Tibial artery (tissue), 4 donors: ENCODE data around the gene SH3GL3.

ENCODE experiments used
- DNase-seq, 2 donors: peaks; one replicate each; pipeline ENCODE4 v3.0.0-alpha.2; 2019
- H3K27ac ChIP-seq, 2 donors: fragments of 200-600 bp; sonication (generic) in 1 of 2; 1 replicate in 1 of 2; 2 replicates in 1 of 2; pipeline ENCODE4 v1.5.1; 2018 to 2019; ENCODE audit warnings: mild to moderate bottlenecking in 1 of 2
- H3K27me3 ChIP-seq, 2 donors: fragments of 200-600 bp; sonication (generic) in 1 of 2; one replicate each; pipeline versions ENCODE4 v1.5.1 to v1.6.0; 2016 to 2019
- H3K36me3 ChIP-seq, 3 donors: fragments of 200-600 bp; sonication (generic) in 2 of 3; one replicate each; pipeline ENCODE4 v1.5.1; 2016 to 2019; ENCODE audit warnings: mild to moderate bottlenecking in 2 of 3
- H3K4me1 ChIP-seq, 4 donors: fragments of 200-600 bp; sonication (generic) in 2 of 4; 1 replicate in 3 of 4; 2 replicates in 1 of 4; pipeline ENCODE4 v1.5.1; 2016 to 2019
- H3K4me3 ChIP-seq, 2 donors: fragments of 200-600 bp; sonication (generic) in 1 of 2; 1 replicate in 1 of 2; 2 replicates in 1 of 2; pipeline ENCODE4 v1.5.1; 2018 to 2019; ENCODE audit warnings: mild to moderate bottlenecking in 2 of 2
- H3K9me3 ChIP-seq, 3 donors: fragments of 200-600 bp; sonication (generic) in 1 of 3; one replicate each; pipeline ENCODE4 v1.5.1; 2016 to 2019
- intact Hi-C: fragments of 100-400 bp; cut with DNase I; formaldehyde crosslinking; loops from one replicate; pipeline ENCODE4 v1.15.0; 2023; ENCODE audit warnings: low total_unique reads
- TF ChIP-seq, protein P1 (sequence below), 2 experiments: fragments of 200-600 bp in 1 of 2; fragments of 450-650 bp in 1 of 2; IDR thresholded peaks; one replicate each; pipeline ENCODE4 v1.5.1; 2017 to 2019; ENCODE audit warnings: antibody characterized with exemption in 2 of 2, mild to moderate bottlenecking in 1 of 2, moderate library complexity in 1 of 2

Gene SH3GL3

DNA sequence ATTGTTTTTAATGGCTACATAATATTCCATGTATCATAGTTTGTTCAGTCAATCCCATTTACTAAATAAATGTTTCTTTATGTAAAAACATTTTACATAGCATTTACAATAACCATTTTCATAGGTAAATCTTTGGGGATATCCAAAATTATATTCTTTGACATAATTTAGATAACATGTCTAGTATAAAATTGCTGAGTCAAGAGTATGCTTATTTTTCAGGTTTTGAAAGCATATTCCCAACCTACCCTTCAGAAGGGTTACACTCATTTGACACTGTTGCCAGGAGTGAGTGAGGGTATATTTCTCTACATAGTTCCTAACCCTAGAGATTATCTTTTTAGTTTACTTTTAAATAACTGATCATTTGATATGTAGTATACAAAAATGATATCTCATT lies 122.2 kb downstream of the SH3GL3 start:
- Histone ChIP-seq H3K27ac (no peak overlapping the region), H3K27me3 (no peaks in the 10 kb centered on the region), H3K9me3 (no peaks in the 10 kb centered on the region), H3K4me1 (no peaks in the 10 kb centered on the region), H3K4me3 (no peak overlapping the region), H3K36me3 (no peaks in the 10 kb centered on the region)
- DNase-seq = no peak
- intact Hi-C loops = loop anchor here (5.0 kb wide), 1 partner anchor 178 kb away; no protein-coding TSS in a partner anchor
- TF ChIP-seq, protein P1, sequence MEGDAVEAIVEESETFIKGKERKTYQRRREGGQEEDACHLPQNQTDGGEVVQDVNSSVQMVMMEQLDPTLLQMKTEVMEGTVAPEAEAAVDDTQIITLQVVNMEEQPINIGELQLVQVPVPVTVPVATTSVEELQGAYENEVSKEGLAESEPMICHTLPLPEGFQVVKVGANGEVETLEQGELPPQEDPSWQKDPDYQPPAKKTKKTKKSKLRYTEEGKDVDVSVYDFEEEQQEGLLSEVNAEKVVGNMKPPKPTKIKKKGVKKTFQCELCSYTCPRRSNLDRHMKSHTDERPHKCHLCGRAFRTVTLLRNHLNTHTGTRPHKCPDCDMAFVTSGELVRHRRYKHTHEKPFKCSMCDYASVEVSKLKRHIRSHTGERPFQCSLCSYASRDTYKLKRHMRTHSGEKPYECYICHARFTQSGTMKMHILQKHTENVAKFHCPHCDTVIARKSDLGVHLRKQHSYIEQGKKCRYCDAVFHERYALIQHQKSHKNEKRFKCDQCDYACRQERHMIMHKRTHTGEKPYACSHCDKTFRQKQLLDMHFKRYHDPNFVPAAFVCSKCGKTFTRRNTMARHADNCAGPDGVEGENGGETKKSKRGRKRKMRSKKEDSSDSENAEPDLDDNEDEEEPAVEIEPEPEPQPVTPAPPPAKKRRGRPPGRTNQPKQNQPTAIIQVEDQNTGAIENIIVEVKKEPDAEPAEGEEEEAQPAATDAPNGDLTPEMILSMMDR (IDR thresholded peaks at IDR 0.05) = no peak

DNA sequence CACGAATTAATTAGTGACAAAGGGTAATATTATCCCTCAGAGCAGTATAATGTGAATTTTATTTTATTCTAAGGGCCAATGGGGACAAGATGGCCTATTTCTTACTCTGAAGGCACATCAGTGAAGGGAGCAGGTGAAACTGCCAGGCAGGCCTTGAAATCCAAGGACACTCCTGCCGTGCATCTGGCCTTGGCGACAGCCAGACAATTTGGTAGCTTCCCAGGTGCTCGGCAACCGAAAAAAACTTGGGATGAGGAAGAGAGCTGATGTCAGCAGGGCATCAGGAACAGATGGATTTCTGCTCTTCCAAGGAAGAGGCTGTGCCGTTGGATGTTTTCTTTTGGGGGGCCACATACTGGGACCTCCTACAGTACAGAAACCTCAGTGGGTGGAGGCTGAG lies 123.6 kb downstream of the SH3GL3 start:
- H3K4me3 ChIP-seq = no peak overlapping the region
- H3K36me3 ChIP-seq = no peaks in the 10 kb centered on the region
- no peaks in the 10 kb centered on the region for H3K9me3 ChIP-seq
- no peak overlapping the region for H3K27ac ChIP-seq
- TF ChIP-seq, protein P1 (IDR thresholded peaks at IDR 0.05) = no peak
- intact Hi-C loops = loop anchor here (10.0 kb wide), 1 partner anchor 464 kb away; no protein-coding TSS in a partner anchor
- H3K4me1 ChIP-seq = no peaks in the 10 kb centered on the region
- no peaks in the 10 kb centered on the region for H3K27me3 ChIP-seq
- no peak for DNase-seq

DNA sequence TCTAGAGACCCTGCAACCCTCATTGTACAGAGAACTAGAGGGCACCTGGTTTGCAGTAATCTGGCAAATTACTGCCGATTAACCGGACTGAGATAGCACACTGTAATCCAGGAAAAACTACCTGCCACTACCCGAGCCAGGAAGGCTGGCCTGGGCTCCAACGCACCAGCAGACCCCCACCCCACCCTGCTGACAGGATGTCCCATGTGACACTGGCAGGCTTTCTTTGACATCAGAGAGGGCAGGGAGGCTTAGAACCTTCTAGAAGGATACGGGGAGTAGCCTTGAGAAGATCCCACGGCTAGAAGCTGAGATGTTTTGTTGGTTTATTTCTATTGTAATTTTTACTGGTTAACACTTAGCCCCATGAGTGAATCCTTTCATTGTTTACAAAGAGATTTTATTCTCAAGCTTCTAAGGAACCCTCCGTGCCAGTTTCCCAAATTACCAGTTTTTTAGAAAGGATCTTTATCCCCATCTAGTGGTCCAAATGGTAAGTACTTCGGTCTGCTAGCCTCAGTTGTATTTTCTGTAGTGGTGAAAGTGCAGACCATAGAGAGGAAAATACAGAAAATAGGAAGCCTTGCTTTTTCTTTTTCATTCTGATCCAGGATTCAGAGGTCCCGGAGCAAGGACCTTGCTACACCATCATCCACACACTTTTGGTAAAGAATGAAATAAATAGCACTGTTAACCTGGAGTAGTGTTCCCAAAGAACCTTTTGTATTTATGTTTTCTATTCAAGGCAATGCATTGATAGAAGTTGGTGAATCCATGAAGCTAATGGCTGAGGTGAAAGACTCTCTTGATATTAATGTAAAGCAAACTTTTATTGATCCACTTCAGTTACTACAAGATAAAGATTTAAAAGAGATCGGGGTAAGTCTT lies 124.9 kb downstream of the SH3GL3 start:
- TF ChIP-seq, protein P1 (IDR thresholded peaks at IDR 0.05) = peak; percentile 44 to 69
- Histone ChIP-seq H3K4me3 (no peak overlapping the region), H3K36me3 (no peaks in the 10 kb centered on the region), H3K9me3 (no peaks in the 10 kb centered on the region), H3K27ac (no peak overlapping the region), H3K4me1 (no peaks in the 10 kb centered on the region), H3K27me3 (no peaks in the 10 kb centered on the region)
- intact Hi-C loops = loop anchor here (10.0 kb wide), 1 partner anchor 463 kb away; no protein-coding TSS in a partner anchor
- DNase-seq = no peak

DNA sequence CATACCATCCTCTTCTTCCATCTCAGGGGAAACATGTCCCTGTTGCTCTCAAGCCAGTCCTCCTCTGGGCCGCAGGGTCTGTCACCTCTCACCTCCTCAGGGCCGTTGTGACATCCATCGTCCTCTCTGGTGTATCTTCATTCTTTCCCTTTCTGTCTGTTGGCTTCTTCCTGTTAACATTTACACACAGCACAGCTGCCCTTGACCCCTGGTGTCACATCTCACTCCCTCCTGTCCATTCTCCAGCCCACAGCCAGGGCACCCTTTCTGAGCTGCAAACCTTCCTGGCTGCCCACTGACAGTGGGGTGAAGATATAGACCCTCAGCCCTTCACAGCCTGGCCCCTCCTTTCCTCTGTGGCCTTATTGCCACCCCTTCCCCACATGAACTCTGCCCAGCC lies 127.2 kb downstream of the SH3GL3 start:
- intact Hi-C loops = loop anchor here (10.0 kb wide), 1 partner anchor 460 kb away; no protein-coding TSS in a partner anchor
- H3K9me3 ChIP-seq = no peaks in the 10 kb centered on the region
- no peaks in the 10 kb centered on the region for H3K4me1 ChIP-seq
- no peak overlapping the region for H3K4me3 ChIP-seq
- no peak for DNase-seq
- no peaks in the 10 kb centered on the region for H3K27me3 ChIP-seq
- H3K36me3 ChIP-seq = no peaks in the 10 kb centered on the region
- TF ChIP-seq, protein P1 (IDR thresholded peaks at IDR 0.05) = no peak
- no peak overlapping the region for H3K27ac ChIP-seq

GRCh38 chr15:83578691-83579090 lies 131.6 kb downstream of the SH3GL3 start:
- no peak overlapping the region for H3K4me3 ChIP-seq
- DNase-seq = no peak
- no peaks in the 10 kb centered on the region for H3K4me1 ChIP-seq
- TF ChIP-seq, protein P1 (IDR thresholded peaks at IDR 0.05) = no peak
- H3K27ac ChIP-seq = no peak overlapping the region
- intact Hi-C loops = loop anchor here (10.0 kb wide), 1 partner anchor 456 kb away; no protein-coding TSS in a partner anchor
- H3K9me3 ChIP-seq = no peaks in the 10 kb centered on the region
- no peaks in the 10 kb centered on the region for H3K27me3 ChIP-seq
- H3K36me3 ChIP-seq = no peaks in the 10 kb centered on the region
